Pancreas (tissue), 10 donors: Measurements from ENCODE around the gene BACH2. TPM values are rescaled to one million over a fixed set of nuclear protein-coding genes. Genes with fewer than 3 reads are reported as not detected.

ENCODE experiments used
- ATAC-seq, 4 donors: fragments of 200-7000 bp; cut with Tn5 transposase; one replicate each; pipeline versions ENCODE4 v1.8.0 to v1.9.1; 2020; ENCODE audit warnings: mild to moderate bottlenecking in 4 of 4, moderate library complexity in 4 of 4
- DNase-seq, 6 donors: peaks; one replicate each; pipeline ENCODE4 v3.0.0-alpha.2; 2020
- FAIRE-seq: peaks from 2 replicates; lab custom pipeline; 2012; peaks lifted over from hg19 to GRCh38; lab: Jason Lieb, UNC
- H3K27ac ChIP-seq, 4 donors: fragments of 200-600 bp; sonication (generic); 1 replicate in 3 of 4; 2 replicates in 1 of 4; pipeline versions ENCODE4 v1.5.0 to v1.8.0; 2020
- H3K27me3 ChIP-seq, 4 donors: fragments of 200-600 bp; one replicate each; pipeline ENCODE4 v1.8.0; 2021
- H3K36me3 ChIP-seq, 3 donors: fragments of 200-600 bp; sonication (generic) in 1 of 3; one replicate each; pipeline versions ENCODE4 v1.5.0 to v1.8.0; 2020 to 2021
- H3K4me1 ChIP-seq, 3 donors: fragments of 200-600 bp; one replicate each; pipeline ENCODE4 v1.8.0; 2021
- H3K4me3 ChIP-seq, 4 donors: fragments of 200-600 bp; sonication (generic) in 2 of 4; one replicate each; pipeline versions ENCODE4 v1.5.0 to v1.8.0; 2020 to 2021
- H3K9me3 ChIP-seq, 4 donors: fragments of 200-600 bp; one replicate each; pipeline ENCODE4 v1.8.0; 2021
- WGBS, 2 donors: extraction: QIAGEN DNeasy Blood & Tissue Kit; methylation state at CpG; one replicate each; pipeline ENCODE4 v1.1.7; 2013; 5-methylcytosine and 5-hydroxymethylcytosine counted together
- intact Hi-C, 3 donors: fragments of 100-400 bp; cut with DNase I; formaldehyde crosslinking; loops; one replicate each; pipeline versions ENCODE4 v1.11.1 to v1.14.2; 2022
- polyA plus RNA-seq, 2 donors: library from polyadenylated mRNA; stranded (reverse); fragments of 200-250 nt; gene quantifications; one replicate each; pipeline ENCODE4 v1.2.3, GENCODE V29; 2013
- total RNA-seq, 6 donors: library from RNA; stranded (reverse); fragmentation: NEBNext Ultra II Directional in 4 of 6; extraction: Animal tissue kit (Norgen Biotek cat#: 25700) in 4 of 6; gene quantifications; one replicate each; pipeline versions ENCODE4 v1.2.1 to v1.2.4, GENCODE V29; 2021 to 2023
- TF ChIP-seq, protein P1 (sequence below), 4 donors: fragments of 200-600 bp; sonication (generic) in 3 of 4; IDR thresholded peaks; one replicate each; pipeline versions ENCODE4 v1.5.0 to v1.8.0; 2021; ENCODE audit warnings: antibody characterized with exemption in 4 of 4
- donor health status: healthy with polysubstance abuse.
- donor health status: DM: no; HTN: no; CAD: no; lungs with moderate emphysema.
- donor health status: DM: no; HTN: no; CAD: no.
- donor health status: control.
- donor health status: control.
- donor health status: Bipolar disorder and iron deficiency.
- donor health status: DM: yes; HTN: yes; CAD: no.
- donor health status: DM: no; HTN: no; CAD: no.
- donor health status: DM: no; HTN: no; CAD: no.
- donor health status: DM: yes; HTN: yes; CAD: no.

The BACH2 gene
- total and polyA plus RNA-seq, 8 donors, result 0.61 to 8.0 (median 4.9) TPM

GRCh38 chr6:90151576-90152422, 144.8 kb downstream of the BACH2 start:
- 78 to 86% methylated on average over 4 of the region's 4 CpGs for WGBS, 2 donors
- H3K4me1 ChIP-seq, result no peaks in the 10 kb centered on the region
- DNase-seq (no peak), FAIRE-seq (no peak), ATAC-seq (no peak)
- intact Hi-C loops, result no loop called here
- no peaks in the 10 kb centered on the region for H3K9me3 ChIP-seq
- no peaks in the 10 kb centered on the region for H3K36me3 ChIP-seq
- H3K4me3 ChIP-seq, result no peak overlapping the region
- TF ChIP-seq, protein P1, sequence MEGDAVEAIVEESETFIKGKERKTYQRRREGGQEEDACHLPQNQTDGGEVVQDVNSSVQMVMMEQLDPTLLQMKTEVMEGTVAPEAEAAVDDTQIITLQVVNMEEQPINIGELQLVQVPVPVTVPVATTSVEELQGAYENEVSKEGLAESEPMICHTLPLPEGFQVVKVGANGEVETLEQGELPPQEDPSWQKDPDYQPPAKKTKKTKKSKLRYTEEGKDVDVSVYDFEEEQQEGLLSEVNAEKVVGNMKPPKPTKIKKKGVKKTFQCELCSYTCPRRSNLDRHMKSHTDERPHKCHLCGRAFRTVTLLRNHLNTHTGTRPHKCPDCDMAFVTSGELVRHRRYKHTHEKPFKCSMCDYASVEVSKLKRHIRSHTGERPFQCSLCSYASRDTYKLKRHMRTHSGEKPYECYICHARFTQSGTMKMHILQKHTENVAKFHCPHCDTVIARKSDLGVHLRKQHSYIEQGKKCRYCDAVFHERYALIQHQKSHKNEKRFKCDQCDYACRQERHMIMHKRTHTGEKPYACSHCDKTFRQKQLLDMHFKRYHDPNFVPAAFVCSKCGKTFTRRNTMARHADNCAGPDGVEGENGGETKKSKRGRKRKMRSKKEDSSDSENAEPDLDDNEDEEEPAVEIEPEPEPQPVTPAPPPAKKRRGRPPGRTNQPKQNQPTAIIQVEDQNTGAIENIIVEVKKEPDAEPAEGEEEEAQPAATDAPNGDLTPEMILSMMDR (IDR thresholded peaks at IDR 0.05), result no peak
- no peaks in the 10 kb centered on the region for H3K27me3 ChIP-seq
- H3K27ac ChIP-seq, result no peak overlapping the region

DNA sequence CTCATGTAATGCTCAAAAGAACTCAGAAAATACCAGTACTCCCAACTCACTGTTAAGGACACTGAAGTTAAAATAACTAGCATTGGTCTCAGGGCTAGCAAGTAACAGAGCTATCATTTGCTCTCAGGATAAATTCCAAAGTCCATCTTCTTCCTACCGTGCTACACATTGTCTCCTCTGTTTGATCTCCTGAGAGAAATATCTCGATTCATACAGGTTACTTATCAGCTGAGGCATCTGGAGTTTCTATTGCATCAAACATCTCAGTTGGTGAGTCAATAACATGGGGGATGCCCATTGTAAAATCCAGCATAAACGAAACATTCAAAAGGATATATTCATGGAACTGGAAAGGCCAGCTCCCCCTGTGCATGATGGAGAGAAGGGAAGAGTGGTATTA, 147.4 kb downstream of the BACH2 start:
- intact Hi-C loops, result no loop called here
- Histone ChIP-seq H3K4me1 (peaks cover 0 to 2% (median 0%) of the 10 kb centered on the region in 3 donors), H3K4me3 (no peak overlapping the region), H3K27ac (no peak overlapping the region), H3K36me3 (no peaks in the 10 kb centered on the region), H3K27me3 (no peaks in the 10 kb centered on the region), H3K9me3 (no peaks in the 10 kb centered on the region)
- TF ChIP-seq, protein P1 (IDR thresholded peaks at IDR 0.05), result no peak
- WGBS, 2 donors, result 31 to 33% methylated on average over 3 of the region's 3 CpGs
- ATAC-seq (no peak), DNase-seq (no peak), FAIRE-seq (no peak)

- FAIRE-seq (no peak), DNase-seq (no peak), ATAC-seq (no peak)
- intact Hi-C loops, result no loop called here
- H3K36me3 ChIP-seq, result no peaks in the 10 kb centered on the region
- no peaks in the 10 kb centered on the region for H3K27me3 ChIP-seq
- H3K4me1 ChIP-seq, result peaks cover 0 to 3% (median 0%) of the 10 kb centered on the region in 3 donors
- WGBS, 2 donors, result 60 to 65% methylated on average over 5 of the region's 5 CpGs
- TF ChIP-seq, protein P1 (IDR thresholded peaks at IDR 0.05), result no peak
- no peak overlapping the region for H3K4me3 ChIP-seq
- H3K9me3 ChIP-seq, result no peaks in the 10 kb centered on the region
- no peak overlapping the region for H3K27ac ChIP-seq
Measured at GRCh38 chr6:90148867-90149266, 147.8 kb downstream of the BACH2 start.

DNA sequence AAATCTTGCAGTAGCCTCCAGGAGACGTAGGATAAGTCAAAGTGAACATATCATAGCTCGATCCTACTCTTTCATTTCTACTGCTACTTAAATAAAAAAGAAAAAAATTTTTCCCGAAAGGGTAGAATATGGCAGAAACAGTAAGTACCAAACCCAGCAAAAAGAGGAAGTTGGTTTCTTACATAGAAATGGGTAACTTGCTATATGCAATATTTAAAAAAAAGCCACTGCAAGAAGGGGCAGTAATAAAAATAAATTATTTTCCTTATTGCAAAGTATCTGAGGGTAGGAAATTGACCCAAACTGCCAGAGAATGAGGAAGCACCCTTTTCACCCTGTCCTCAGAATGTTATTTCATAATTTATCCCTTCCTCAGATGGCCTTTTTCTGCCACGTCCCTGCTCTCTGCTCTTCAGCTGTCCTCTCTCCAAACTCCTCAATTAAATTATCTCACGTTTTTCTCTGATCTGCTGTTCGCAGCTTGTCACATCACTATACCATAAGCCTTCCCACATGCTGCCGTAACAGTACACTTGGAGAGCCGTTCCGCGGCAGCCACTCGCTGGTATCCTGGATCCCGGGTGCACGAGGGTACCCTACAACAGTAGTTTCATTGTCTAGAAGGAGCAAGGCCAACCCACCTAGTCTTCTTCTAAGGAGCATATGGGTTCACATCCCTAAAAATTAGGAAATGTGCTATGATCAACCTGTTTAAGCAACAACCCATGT, 149.6 kb downstream of the BACH2 start:
- H3K4me3 ChIP-seq, result no peak overlapping the region
- no peak for ATAC-seq
- H3K27me3 ChIP-seq, result no peaks in the 10 kb centered on the region
- peaks cover 0 to 3% (median 0%) of the 10 kb centered on the region in 3 donors for H3K4me1 ChIP-seq
- H3K36me3 ChIP-seq, result no peaks in the 10 kb centered on the region
- H3K27ac ChIP-seq, result no peak overlapping the region
- H3K9me3 ChIP-seq, result no peaks in the 10 kb centered on the region
- intact Hi-C loops, result no loop called here
- no peak for DNase-seq
- no peak for FAIRE-seq
- TF ChIP-seq, protein P1 (IDR thresholded peaks at IDR 0.05), result no peak
- 88 to 91% methylated on average over 13 of the region's 13 CpGs for WGBS, 2 donors
